Mesothelial cell of epicardium (in vitro differentiated cells): Measurements from ENCODE around the gene MALAT1. TPM values are rescaled to one million over a fixed set of nuclear protein-coding genes. Genes with fewer than 3 reads are reported as not detected.
"Not testable (repeated sequence)": the region's sequence is repeated elsewhere in the genome, so short reads cannot be mapped to it uniquely, and the experiment has no call there.

Source experiments
- DNase-seq, 2 experiments: peaks; one replicate each; pipeline ENCODE4 v3.0.0; 2021; ENCODE audit warnings: low spot score in 2 of 2; ENCODE audit not compliant: unreplicated experiment in 2 of 2
- H3K27ac Mint-ChIP-seq: 2 replicates; pipeline ENCODE4 v1.8.0; 2021; ENCODE audit warnings: mixed read lengths
- H3K27me3 Mint-ChIP-seq: 2 replicates; pipeline ENCODE4 v1.8.0; 2021; ENCODE audit warnings: low read depth, mixed read lengths
- H3K36me3 Mint-ChIP-seq: 2 replicates; pipeline ENCODE4 v1.8.0; 2021; ENCODE audit warnings: mixed read lengths
- H3K4me1 Mint-ChIP-seq: 2 replicates; pipeline ENCODE4 v1.8.0; 2021; ENCODE audit warnings: mixed read lengths
- H3K4me3 Mint-ChIP-seq: 2 replicates; pipeline ENCODE4 v1.8.0; 2021; ENCODE audit warnings: mild to moderate bottlenecking, moderate library complexity, mixed read lengths
- H3K9me3 Mint-ChIP-seq: 2 replicates; pipeline ENCODE4 v1.8.0; 2021; ENCODE audit warnings: mixed read lengths
- total RNA-seq: library from RNA; stranded (reverse); gene quantifications from 3 replicates; pipeline ENCODE4 v1.2.1, GENCODE V29; 2021
- TF ChIP-seq, protein P1 (sequence below): fragments of 200-600 bp; sonication (generic); IDR thresholded peaks from one replicate; pipeline ENCODE4 v1.5.0; 2021; ENCODE audit warnings: antibody characterized with exemption; ENCODE audit not compliant: unreplicated experiment

The MALAT1 gene
- total RNA-seq, 1 donor from 2014 or later, result 16,172 TPM

DNA sequence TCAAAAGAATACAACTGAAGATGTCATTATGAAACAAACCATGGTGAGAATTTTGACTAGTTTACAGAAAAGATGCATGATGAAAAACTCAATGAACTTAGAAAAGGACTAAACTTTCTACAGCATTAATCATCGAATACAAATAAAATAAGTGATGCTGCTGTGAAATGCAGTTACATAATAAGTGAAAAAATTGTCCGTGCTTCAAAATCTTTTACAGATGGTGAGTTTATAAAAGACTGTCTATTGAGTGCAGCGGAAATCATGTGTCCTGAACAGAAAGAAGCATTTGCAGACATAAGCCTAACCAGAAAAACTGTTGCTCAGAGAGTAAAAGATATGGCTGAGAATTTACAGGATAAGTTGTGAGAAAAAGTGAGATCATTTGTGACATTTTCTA, 42.4 kb upstream of the MALAT1 start:
- TF ChIP-seq, protein P1, sequence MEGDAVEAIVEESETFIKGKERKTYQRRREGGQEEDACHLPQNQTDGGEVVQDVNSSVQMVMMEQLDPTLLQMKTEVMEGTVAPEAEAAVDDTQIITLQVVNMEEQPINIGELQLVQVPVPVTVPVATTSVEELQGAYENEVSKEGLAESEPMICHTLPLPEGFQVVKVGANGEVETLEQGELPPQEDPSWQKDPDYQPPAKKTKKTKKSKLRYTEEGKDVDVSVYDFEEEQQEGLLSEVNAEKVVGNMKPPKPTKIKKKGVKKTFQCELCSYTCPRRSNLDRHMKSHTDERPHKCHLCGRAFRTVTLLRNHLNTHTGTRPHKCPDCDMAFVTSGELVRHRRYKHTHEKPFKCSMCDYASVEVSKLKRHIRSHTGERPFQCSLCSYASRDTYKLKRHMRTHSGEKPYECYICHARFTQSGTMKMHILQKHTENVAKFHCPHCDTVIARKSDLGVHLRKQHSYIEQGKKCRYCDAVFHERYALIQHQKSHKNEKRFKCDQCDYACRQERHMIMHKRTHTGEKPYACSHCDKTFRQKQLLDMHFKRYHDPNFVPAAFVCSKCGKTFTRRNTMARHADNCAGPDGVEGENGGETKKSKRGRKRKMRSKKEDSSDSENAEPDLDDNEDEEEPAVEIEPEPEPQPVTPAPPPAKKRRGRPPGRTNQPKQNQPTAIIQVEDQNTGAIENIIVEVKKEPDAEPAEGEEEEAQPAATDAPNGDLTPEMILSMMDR, result no peak

DNA sequence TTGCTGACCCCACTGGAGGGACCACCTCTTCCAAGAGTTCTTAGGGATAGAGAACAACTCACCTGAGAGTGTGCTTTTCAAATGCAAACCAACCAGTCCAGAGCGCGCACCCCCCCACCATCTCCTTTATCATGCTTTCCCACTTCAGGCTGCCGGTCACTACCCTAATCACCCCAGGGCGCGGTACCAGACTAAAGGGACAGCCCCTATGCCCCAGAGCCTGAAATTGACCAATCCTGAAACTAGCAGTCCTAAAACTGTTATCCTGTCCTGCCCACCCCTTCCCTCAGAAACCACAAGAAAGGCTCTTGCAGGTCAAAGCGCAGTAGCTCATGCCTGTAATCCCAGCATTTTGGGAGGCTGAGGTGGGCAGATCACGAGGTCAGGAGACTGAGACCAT, 39.3 kb upstream of the MALAT1 start:
- Mint-ChIP-seq H3K36me3 (no peaks in the 10 kb centered on the region), H3K27ac (no peak overlapping the region), H3K4me1 (peaks cover 19% of the 10 kb centered on the region), H3K27me3 (no peaks in the 10 kb centered on the region), H3K9me3 (no peaks in the 10 kb centered on the region), H3K4me3 (no peak overlapping the region)
- no peak for DNase-seq
- TF ChIP-seq, protein P1, result no peak

More for the DNA sequence above, 42.4 kb upstream of the MALAT1 start:
- Mint-ChIP-seq H3K36me3 (no peaks in the 10 kb centered on the region), H3K4me3 (peak overlapping the region; percentile 51), H3K9me3 (no peaks in the 10 kb centered on the region), H3K27me3 (no peaks in the 10 kb centered on the region), H3K27ac (no peak overlapping the region), H3K4me1 (peaks cover 23% of the 10 kb centered on the region)
- DNase-seq, result no peak

DNA sequence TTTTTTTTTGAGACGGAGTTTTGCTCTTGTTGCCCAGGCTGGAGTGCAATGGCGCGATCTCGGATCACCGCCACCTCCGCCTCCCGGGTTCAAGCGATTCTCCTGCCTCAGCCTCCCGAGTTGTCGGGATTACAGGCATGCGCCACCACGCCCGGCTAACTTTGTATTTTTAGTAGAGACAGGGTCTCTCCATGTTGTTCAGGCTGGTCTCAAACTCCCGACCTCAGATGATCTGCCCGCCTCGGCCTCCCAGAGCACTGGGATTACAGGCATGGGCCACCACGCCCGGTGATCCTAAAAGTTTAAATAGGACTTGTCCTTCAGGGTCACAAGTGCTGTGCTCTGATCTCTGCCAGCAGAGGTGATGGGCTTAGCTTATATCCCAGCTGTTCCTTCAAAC, 33.4 kb upstream of the MALAT1 start:
- not testable (repeated sequence) for H3K36me3 Mint-ChIP-seq, H3K27ac Mint-ChIP-seq, DNase-seq, H3K27me3 Mint-ChIP-seq, H3K4me3 Mint-ChIP-seq, H3K9me3 Mint-ChIP-seq, H3K4me1 Mint-ChIP-seq

DNA sequence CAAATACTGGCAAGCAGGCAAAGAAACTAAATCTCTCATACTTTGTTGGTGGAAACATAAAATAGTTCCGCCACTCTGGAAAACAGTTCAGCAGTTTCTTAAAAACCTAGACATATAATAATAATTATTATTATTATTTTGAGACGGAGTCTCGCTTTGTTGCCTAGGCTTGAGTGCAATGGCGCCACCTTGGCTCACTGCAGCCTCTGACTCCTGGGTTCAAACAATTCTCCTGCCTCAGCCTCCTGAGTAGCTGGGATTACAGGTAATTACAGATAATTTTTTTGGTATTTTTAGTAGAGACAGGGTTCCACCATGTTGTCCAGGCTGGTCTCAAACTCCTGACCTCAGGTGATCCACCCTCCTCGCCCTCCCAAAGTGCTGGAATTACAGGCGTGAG, 31.5 kb upstream of the MALAT1 start:
- not testable (repeated sequence) for H3K27ac Mint-ChIP-seq, H3K36me3 Mint-ChIP-seq, H3K9me3 Mint-ChIP-seq, H3K27me3 Mint-ChIP-seq, DNase-seq, H3K4me3 Mint-ChIP-seq
- peaks cover 19% of the 10 kb centered on the region for H3K4me1 Mint-ChIP-seq

DNA sequence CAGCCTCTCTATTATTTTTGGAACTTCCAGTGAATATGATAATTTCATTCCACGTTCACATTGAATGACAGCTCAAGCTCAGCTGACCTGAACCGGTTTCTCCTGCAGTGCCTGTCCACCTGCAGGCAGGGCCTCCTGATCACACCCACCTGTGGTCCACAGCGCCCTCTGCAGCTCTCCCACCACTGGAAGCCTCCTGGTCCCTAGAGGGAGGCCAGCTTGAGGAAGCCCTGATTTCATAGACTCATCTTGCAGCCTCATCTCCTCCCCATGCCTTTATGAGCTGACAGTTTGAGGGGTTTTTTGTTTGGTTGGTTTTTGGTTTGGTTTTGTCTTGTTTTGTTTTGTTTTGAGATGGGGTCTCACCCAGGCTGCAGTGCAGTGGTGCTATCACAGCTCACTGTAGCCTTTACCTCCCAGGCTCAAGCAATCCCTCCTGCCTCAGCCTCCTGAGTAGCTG, 29.9 kb upstream of the MALAT1 start:
- Mint-ChIP-seq H3K4me3 (no peak overlapping the region), H3K36me3 (no peaks in the 10 kb centered on the region), H3K27me3 (no peaks in the 10 kb centered on the region), H3K4me1 (peaks cover 20% of the 10 kb centered on the region), H3K27ac (peak overlapping the region; percentile 61), H3K9me3 (no peaks in the 10 kb centered on the region)
- TF ChIP-seq, protein P1, result no peak
- no peak for DNase-seq

DNA sequence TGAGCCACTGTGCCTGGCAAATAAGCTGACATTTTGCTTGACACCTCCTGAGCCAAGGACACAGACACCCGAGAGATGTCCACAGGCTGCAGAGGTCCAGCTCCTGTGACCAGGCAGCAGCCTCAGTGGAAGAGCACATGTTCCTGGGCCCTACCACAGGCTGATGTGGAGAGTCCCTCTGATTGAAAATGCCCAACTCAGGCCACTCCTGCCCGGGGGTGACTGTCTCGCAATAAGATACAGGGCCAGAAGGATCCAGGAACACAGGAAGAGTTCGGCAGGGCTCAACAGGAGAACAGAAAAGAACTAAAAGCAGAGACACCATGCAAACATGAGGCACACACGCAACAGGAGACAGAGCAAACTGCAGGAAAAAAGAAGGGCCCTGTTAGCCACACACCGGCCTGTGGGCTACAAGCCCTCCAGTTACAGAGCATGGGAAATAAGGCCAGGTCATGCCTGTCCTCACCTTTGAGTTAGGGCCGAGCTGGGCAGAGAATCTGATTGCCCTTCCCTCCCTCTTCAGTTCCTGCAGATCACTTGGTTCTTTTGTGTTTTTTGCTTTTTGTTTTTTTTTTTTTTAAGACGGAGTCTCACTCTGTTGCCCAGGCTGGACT, 28.3 kb upstream of the MALAT1 start:
- peaks cover 20% of the 10 kb centered on the region for H3K4me1 Mint-ChIP-seq
- no peaks in the 10 kb centered on the region for H3K27me3 Mint-ChIP-seq
- H3K36me3 Mint-ChIP-seq, result no peaks in the 10 kb centered on the region
- no peaks in the 10 kb centered on the region for H3K9me3 Mint-ChIP-seq
- H3K4me3 Mint-ChIP-seq, result no peak overlapping the region
- TF ChIP-seq, protein P1, result no peak
- DNase-seq, result no peak
- peak overlapping the region; percentile 17 for H3K27ac Mint-ChIP-seq
